ENCODE measurements around the gene SMARCD1.
A peak's percentile ranks its signal among the peaks of the same experiment; 100 is the strongest.

SMARCD1 gene

DNA sequence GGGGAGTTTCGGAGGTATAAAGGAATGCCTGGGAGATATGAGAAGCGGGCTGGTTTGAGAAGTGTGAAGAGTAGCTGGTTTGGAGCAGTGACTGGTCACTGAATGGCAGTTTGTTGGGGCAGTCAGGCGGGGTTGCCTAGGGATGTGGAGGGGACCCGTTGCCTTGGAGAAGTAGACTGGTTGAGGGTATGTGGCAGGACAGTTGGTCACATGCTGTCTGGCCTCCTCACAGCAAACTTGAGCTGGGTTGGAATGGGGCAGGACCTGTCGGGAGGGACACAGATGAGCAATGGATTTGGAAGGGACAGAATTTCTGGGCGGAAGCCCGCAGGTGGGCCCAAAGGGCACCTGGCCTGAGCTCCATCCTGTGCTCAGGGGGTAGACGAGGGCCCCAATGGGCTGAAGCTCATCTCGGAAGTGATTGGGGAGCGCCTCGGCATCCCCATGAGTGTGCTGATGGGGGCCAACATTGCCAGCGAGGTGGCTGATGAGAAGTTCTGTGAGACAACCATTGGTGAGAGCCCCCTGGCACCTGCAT, 20.8 kb downstream of the SMARCD1 start:
- DNase-seq: no peak

DNA sequence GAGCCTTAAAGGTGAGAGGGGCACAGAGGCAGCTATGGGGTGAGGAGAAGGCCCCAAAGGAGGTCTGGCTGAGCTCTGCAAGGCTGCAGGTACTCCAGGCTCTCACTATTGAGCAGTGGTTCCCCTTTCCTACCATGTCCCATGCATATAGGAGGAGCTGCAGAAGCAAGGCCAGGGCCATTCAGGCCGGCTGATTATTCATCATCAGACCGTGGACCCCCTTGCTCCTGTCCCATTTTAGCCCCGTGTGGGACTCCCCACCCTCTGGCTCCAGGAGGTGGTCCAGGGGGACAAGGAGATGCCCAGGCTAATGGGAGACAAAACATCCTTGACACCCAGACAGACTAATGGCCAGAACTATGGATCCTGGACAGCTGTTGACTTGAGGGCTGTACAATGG, 21.8 kb downstream of the SMARCD1 start:
- DNase-seq: no peak

- no peak for DNase-seq
Observed at GRCh38 chr12:50107416-50108268, 22.5 kb downstream of the SMARCD1 start.

- no peak for DNase-seq
Observed at GRCh38 chr12:50109319-50109718, 24.2 kb downstream of the SMARCD1 start.

- DNase-seq: peak in 1 of 2 experiments; percentile 32
Observed at GRCh38 chr12:50110127-50110761, 25.1 kb downstream of the SMARCD1 start.

DNA sequence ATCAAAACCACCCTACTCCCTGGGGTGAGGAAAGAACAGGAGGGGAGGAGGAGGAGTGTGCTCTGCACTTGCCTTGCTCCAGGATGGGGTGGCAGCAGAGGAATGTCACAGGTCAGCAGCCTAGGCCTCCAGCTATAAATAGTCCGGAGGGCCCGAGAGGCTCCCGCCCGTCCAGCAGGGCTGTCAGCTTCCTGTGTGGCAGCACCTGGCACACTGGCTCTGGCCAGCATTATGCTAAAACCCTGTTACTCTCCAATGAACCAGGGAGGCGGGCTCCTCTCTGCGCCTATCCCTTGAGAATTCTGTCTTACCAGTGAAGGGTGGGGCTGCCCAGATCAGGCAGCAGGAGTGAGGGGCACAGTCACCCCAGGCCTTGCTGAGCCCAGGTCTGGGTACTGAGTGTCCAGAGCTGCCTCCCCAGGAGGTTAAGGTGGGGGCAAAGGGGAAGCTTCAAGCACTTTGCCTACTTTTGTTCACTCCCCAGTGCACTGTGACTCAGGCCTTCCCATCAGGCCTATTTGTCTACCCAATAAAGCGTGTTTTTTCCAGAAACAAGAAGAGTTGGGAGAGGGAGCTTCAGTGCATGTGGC, 25.7 kb downstream of the SMARCD1 start:
- DNase-seq: peak in 1 of 2 experiments; percentile 37

DNA sequence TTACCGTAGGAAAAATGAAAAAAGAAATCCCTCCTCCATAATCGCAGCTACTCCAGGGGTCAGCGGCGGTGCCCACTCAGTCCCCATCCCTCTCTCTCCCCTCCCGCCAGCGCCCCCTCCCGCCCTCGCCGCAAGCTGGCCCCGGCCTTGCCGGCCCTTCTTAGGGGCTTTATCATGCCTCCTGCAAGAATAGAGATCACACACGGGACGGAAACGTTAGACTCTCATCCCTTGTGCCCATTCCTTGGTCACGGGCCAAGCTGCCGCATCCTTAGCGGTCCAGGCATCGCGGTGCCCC, 26.2 kb downstream of the SMARCD1 start:
- no peak for DNase-seq

DNA sequence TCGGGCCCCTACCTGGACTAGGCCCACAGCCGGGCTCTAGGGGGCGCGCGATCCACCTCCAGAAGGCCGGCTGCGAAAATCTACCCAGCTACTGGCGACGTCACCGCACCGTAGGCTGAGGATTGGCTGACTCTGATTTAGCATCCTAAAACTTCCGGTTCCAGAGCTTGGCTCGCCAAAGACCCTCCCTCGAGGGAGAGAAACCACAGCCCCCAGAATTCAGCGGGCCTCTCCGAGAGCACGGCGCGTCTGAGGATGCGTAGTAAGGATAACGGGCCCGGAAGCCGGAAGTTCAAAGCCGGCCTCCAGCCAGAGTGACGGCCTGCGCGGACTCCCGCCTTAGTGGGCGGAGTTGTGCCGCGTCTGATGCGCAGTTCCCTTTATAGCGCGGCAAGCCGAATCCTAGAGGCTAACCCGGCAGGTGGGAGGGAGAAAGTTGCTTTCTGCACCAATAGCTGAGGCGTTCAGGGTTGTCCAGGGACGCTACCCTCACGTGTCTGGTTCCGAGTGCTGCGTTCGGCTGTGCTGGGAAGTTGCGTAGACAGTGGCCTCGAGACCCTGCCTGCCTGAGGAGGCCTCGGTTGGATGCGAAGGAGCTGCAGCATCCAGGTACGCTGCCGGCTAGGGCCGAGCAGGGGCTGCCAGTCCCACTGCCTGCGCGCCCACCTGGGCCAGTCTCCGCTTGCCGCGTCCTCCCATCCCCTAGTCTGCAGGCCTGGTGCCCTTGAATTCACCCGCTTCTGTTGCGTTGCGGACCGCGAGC, 26.7 kb downstream of the SMARCD1 start, which contains the start of gene COX14:
Gene COX14 (plus strand): TSS at position 544 of the 763 bp plus-strand sequence. CDS start 7,808 bp downstream, outside the sequence.
- peak; percentile 99 to 100 for DNase-seq

GRCh38 chr12:50112456-50113218, 27.5 kb downstream of the SMARCD1 start:
- no peak for DNase-seq

- no peak for DNase-seq
Observed at GRCh38 chr12:50117057-50117622, 32.0 kb downstream of the SMARCD1 start.

- no peak for DNase-seq
Observed at GRCh38 chr12:50119387-50119786, 34.2 kb downstream of the SMARCD1 start.

DNA sequence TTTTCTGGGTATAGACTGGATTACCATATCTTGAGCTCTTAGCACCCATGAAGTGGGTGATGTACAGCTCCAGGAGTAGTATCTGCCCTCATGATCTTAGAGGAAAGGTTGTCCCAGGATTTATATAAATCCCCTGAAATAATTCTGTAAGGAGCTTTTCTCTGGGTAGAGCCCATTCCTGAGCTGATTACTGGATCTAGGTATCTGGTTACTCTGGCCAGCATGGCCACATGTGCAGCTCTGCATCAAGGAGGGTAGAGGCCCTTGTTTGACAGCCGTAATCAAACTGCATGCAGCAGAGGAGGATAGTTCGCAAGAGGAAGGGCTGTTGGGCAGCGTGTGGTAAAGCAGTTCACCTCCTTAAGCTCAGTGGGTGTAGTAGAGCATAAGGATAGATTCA, 35.4 kb downstream of the SMARCD1 start:
- DNase-seq: no peak

- peak in 1 of 2 experiments; percentile 13 for DNase-seq
Observed at GRCh38 chr12:50120953-50121352, 35.8 kb downstream of the SMARCD1 start.

GRCh38 chr12:50121641-50122040, 36.5 kb downstream of the SMARCD1 start:
- no peak for DNase-seq

GRCh38 chr12:50123203-50123602, 38.1 kb downstream of the SMARCD1 start:
- DNase-seq: peak in 1 of 2 experiments; percentile 14

- DNase-seq: no peak
Observed at GRCh38 chr12:50127546-50127945, 42.4 kb downstream of the SMARCD1 start.

- no peak for DNase-seq
Observed at GRCh38 chr12:50129290-50129689, 44.1 kb downstream of the SMARCD1 start.

DNA sequence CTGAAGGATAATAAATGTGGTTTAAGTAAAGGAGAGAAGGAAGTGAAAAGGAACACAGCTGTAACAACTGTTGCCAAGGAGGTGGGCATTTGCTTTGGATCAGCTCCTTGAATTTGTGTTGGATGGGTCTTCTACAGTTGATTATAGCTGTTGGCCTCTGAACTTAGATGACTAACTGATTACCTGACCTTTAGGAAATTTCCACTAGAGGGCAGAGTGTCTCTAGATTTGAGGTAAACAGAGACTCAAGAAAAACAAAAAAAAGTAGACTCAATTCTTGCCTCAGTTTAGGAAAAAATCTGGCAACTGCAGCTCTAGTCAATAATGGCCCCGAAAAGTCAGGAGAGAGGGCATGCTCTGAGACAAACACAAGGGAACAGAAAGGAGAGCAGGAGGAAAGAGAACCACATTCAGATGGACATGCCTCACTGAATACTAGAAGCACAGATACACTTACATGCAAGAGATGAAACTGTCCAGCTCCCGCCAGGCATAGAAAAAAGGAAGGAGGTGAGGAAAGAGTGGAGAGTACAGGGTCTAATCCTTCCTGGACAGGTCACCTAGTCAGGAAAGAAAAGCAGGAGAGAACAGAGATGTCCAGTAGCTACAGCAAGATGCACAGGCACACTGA, 47.5 kb downstream of the SMARCD1 start:
- DNase-seq: peak in 1 of 2 experiments; percentile 16

- DNase-seq: no peak
Observed at GRCh38 chr12:50142993-50143392, 57.9 kb downstream of the SMARCD1 start.

DNA sequence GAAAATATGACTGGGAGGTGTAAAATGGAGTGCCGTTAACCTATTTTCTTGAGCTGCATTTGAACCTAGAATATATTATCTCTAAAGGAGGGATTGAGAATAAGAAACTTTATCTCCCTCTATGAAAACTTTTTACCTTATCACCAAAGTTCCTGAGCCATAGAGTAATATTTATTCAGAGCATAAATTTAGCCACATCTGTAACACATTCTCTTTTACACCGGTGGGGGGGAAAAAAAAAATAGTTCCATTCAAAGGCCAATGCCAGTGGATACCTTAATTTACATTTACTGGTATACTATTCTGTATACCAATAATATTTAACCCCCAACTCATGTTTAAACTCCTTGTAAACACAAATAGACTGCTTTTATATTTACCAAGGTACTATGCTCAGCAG, 60.3 kb downstream of the SMARCD1 start:
- DNase-seq: no peak

- no peak for DNase-seq
Observed at GRCh38 chr12:50147281-50147680, 62.1 kb downstream of the SMARCD1 start.
